ENCODE data around the gene RAB44. TPM values are rescaled to one million over a fixed set of nuclear protein-coding genes. Genes with fewer than 3 reads are reported as not detected.

The RAB44 gene
- total and polyA plus RNA-seq, 7 donors, result under 0.01 to 0.71 (median 0.17) TPM; not detected in 3

GRCh38 chr6:36745283-36745682 lies 47.7 kb downstream of the RAB44 start:
- no peaks in the 10 kb centered on the region for H3K36me3 ChIP-seq
- no peak for DNase-seq
- WGBS, 2 donors, result 93 to 94% methylated on average over 12 of the region's 12 CpGs
- peaks cover 0 to 2% (median 0%) of the 10 kb centered on the region in 4 donors for H3K9me3 ChIP-seq
- no peak for TF ChIP-seq EP300 (IDR thresholded peaks at IDR 0.05)
- no peak for TF ChIP-seq CTCF (IDR thresholded peaks at IDR 0.05)
- TF ChIP-seq POLR2AphosphoS5 (IDR thresholded peaks at IDR 0.05), result no peak
- no peak for TF ChIP-seq POLR2A (IDR thresholded peaks at IDR 0.05)
- no peaks in the 10 kb centered on the region for H3K4me1 ChIP-seq
- H3K4me3 ChIP-seq, result no peak overlapping the region
- no peaks in the 10 kb centered on the region for H3K27me3 ChIP-seq
- intact Hi-C loops (cut with DNase I), result no loop called here
- no peak overlapping the region for H3K27ac ChIP-seq

GRCh38 chr6:36745836-36746235 lies 48.2 kb downstream of the RAB44 start:
- Histone ChIP-seq H3K27ac (no peak overlapping the region), H3K9me3 (peaks cover 0 to 2% (median 0%) of the 10 kb centered on the region in 4 donors), H3K27me3 (no peaks in the 10 kb centered on the region), H3K4me3 (no peak overlapping the region), H3K36me3 (no peaks in the 10 kb centered on the region), H3K4me1 (no peaks in the 10 kb centered on the region)
- intact Hi-C loops (cut with DNase I), result no loop called here
- DNase-seq, result no peak
- WGBS, 2 donors, result 84% methylated on average over 8 of the region's 8 CpGs
- TF ChIP-seq CTCF (IDR thresholded peaks at IDR 0.05) (no peak), EP300 (IDR thresholded peaks at IDR 0.05) (no peak), POLR2AphosphoS5 (IDR thresholded peaks at IDR 0.05) (no peak), POLR2A (IDR thresholded peaks at IDR 0.05) (no peak)

- intact Hi-C loops (cut with DNase I), result no loop called here
- Histone ChIP-seq H3K4me1 (no peaks in the 10 kb centered on the region), H3K27me3 (no peaks in the 10 kb centered on the region), H3K4me3 (no peak overlapping the region), H3K9me3 (peaks cover 0 to 2% (median 0%) of the 10 kb centered on the region in 4 donors), H3K27ac (no peak overlapping the region), H3K36me3 (no peaks in the 10 kb centered on the region)
- TF ChIP-seq POLR2AphosphoS5 (IDR thresholded peaks at IDR 0.05) (no peak), CTCF (IDR thresholded peaks at IDR 0.05) (no peak)
- WGBS, 2 donors, result 92 to 93% methylated on average over 14 of the region's 14 CpGs
- no peak for DNase-seq
These were observed 48.6 kb downstream of the RAB44 start for GRCh38 chr6:36746251-36746650.

GRCh38 chr6:36749829-36750489 lies 52.3 kb downstream of the RAB44 start:
- H3K4me3 ChIP-seq, result no peak overlapping the region

More at GRCh38 chr6:36749829-36750489, 52.3 kb downstream of the RAB44 start:
- H3K4me1 ChIP-seq, result no peaks in the 10 kb centered on the region
- intact Hi-C loops (cut with DNase I), result no loop called here
- H3K27me3 ChIP-seq, result no peaks in the 10 kb centered on the region
- no peak for DNase-seq
- TF ChIP-seq EP300 (IDR thresholded peaks at IDR 0.05), result no peak
- TF ChIP-seq POLR2AphosphoS5 (IDR thresholded peaks at IDR 0.05), result no peak
- TF ChIP-seq CTCF (IDR thresholded peaks at IDR 0.05), result no peak
- no peak for TF ChIP-seq POLR2A (IDR thresholded peaks at IDR 0.05)
- 87 to 96% methylated on average over 5 of the region's 5 CpGs for WGBS, 2 donors
- no peaks in the 10 kb centered on the region for H3K36me3 ChIP-seq
- no peak overlapping the region for H3K27ac ChIP-seq
- peaks cover 0 to 2% (median 0%) of the 10 kb centered on the region in 4 donors for H3K9me3 ChIP-seq
